Glomerular visceral epithelial cell (primary cell): ENCODE data around the gene CELF5.

Experiments used
- DNase-seq: peaks from one replicate; pipeline ENCODE4 v3.0.0-alpha.2; 2016; ENCODE audit errors: extremely low spot score

The CELF5 gene

DNA sequence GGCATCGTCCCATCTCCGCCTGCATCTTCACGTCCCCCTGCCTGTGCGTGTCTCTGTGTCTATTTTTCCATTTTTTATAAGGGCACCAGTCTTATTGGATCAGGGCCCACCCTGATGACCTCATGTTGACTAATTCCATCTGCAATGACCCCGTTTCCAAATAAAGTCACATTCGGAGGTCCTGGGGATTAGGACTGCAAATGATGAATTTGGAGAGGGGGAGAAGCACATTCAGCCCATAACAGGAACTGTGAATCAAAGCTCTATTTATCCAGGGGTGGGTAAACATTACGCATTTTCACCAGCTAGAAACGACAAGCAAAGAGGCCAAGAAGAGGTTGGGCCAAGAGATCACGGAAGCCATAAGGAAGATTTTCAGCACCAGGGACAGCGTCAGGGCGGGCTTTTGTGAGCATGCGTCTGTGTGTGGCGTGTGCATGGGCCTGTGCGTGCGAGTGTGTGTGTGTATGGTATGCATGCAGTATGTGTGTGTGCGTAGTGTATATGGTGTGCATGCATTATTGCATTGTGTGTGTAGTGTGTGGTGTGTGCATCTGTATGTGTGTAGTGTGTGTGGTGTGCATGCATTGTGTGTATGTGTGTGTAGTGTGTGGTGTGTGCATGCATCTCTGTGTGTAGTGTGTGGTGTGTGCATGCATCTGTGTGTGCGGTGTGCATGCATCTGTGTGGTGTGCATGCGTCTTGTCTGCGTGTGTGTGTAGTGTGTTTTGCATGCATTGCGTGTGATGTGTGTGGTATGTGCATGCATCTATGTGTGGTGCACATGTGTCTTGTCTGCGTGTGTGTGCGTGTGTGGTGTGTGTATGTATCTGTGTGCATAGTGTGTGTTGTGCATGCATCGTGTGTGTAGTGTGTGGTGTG lies 19.6 kb downstream of the CELF5 start:
- peak; percentile 29 for DNase-seq

DNA sequence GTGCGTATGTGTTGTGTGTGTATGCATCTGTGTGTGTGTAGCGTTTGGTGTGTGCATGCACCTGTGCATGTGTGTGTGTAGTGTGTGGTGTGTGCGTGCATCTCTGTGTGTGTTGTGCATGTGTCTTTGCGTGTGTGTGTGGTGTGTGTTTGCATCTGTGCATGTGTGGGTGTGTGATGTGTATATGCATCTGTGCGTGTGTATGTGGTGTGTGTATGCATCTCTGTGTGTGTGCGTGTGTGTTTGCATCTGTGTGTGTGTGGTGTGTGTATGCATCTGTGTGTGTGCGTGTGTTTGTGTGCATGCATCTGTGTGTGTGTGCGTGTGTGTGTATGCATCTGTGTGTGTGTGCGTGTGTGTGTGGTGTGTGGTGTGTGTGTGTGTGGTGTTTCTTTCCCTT lies 20.6 kb downstream of the CELF5 start:
- no peak for DNase-seq

DNA sequence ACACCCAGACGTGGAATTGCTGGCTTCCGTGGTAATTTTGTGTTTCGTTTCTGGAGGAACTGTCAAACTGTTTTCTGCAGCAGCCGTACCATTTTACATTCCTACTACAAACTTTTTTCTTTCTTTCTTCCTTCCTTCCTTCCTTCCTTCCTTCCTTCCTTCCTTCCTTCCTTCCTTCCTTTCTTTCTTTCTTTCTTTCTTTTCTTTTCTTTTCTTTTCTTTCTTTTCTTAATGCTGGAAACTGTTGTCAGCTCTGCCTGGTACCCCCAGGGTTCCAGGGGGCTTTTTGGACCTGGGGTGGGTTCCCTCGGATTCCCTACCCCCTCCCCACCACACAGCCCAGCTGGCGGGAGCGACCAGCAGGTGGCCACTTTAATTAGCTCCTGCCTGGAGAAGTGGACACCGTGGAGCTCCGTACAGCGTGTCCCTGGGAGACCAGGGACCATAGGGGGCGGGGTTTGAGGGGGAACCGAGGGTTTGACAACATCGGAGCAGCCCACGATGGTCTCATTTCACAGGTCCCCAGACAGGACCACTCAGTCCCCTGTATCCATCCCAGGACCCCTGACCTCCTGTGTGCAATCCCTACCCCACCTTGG lies 24.4 kb downstream of the CELF5 start:
- DNase-seq = no peak

DNA sequence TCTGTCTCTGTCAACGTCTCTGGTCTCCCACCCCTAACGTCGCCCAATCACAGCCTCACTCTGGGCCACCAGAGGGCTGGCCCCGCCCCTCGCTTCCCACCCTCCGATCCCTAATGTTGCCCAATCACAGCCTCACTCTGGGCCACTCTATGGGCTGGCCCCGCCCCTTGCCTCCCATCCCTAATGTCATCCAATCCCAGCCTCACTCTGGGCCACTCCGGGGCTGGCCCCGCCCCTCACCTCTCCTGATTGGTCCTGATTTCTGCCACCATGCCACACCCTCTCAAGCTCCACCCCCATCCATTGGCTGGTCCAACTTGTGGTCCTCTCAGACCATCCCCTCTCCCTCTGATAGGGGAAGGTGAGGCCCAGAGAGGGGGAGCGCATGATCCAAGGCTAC lies 24.9 kb downstream of the CELF5 start:
- DNase-seq = no peak

- no peak for DNase-seq
Measured at GRCh38 chr19:3250675-3251074, 26.2 kb downstream of the CELF5 start.

DNA sequence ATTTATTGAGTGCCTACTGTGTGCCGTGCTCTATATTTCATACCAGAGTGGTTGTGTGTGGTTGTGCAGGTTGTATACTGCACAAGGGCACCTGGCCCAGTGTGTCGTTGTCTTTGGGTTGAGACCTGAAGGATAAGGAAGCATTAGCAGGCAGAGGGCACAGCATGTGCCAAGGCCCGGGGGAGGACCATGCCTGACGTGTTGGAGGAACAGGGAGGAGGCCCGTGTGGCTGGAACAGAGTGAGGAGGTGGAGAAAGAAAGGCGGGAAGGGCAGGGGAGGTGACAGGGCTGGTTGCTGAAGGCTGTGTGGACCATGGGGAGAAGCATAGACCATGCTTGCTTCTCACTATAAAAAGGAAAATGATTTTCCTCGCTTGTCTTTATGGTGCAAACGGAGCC lies 26.8 kb downstream of the CELF5 start:
- DNase-seq = no peak

DNA sequence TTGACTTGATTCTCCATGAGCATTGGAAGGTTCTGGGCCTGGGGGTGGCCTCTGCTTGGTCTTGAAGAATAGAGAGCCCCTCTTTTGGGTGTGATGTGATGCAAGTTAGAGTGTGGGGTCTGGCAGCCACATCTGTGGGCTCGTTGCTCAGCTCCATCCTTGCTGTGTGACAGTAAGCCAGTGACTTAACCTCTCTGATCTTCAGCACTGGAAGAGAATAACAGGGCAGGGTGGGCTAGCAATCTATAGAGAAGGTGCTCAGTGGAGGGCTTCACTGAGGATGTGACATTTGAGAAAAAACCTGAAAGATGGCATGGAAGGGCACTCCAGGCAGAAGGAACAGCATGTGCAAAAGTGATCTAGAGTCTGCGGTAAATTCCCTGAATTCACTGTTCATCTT lies 28.2 kb downstream of the CELF5 start:
- no peak for DNase-seq

DNA sequence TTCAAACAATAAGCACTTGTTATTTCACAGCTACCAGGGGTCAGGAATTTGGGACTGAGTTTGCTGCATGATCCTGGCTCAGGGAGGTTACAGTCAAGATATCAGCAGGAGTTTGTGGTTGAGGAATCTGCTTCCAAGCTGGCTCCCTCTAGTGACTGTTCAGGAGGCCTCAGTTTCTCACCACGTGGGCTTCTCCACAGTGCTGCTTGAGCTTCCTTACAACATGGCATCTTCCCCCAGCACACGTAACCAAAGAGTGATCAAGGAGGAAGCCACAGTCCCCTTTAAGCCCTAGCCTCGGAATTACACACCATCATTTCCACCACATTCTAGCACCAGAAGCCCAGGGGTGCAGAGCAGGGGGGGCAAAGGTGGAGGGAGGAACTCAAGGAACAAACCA lies 28.8 kb downstream of the CELF5 start:
- no peak for DNase-seq

GRCh38 chr19:3254520-3254919 lies 30.1 kb downstream of the CELF5 start:
- DNase-seq = no peak

DNA sequence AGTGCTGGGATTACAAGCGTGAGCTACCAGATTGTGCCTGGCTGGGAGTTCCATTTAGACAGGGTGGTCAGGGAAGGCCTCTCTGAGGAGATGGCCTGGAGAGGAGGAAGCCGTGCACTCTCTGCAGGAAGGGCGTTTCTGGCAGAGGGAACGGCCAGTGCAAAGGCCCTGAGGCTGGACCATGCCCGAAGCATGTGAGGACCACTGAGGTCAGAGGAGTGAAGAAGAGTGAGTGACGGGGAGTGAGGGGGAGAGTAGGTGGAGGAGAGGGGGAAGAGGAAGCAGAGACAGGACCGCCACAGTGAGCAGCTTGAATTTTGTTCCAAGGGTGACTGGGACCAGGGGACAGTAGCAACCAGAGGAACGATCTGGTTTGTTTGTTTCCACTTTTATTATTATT lies 32.6 kb downstream of the CELF5 start:
- no peak for DNase-seq

DNA sequence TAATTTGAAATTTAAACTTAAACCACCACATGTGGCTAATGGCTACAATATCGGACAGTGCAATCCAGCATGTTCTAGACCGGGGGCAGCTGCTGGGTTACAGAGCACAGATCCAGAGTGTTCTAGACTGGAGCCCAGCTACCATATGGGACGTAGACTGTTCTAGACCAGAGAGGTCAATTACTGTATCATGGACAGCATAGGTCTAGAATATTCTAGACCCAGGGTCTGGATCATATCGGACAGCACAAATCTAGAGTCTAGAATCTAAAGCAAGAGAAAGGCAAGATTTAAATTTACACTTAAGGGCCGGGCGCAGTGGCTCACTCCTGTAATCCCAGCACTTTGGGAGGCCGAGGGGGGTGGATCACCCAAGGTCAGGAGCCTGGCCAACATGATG lies 37.9 kb downstream of the CELF5 start:
- DNase-seq = no peak

DNA sequence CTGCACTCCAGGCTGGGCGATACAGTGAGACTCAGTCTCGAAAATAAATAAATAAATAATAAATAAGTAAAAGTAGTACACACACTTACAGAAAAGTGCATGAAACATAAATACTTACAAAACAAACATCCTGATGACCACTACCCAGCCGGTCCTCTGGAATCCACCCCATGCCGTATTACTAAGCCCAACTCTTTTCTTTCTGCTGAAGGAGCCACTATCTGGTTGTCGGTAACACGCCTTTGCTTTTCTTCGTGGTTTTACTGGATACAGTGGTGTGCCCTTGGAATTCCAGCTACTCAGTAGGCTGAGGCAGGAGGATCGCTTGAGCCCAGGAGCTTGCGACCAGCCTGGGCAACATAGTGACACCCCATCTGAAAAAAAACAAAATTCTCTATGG lies 39.4 kb downstream of the CELF5 start:
- DNase-seq = no peak

DNA sequence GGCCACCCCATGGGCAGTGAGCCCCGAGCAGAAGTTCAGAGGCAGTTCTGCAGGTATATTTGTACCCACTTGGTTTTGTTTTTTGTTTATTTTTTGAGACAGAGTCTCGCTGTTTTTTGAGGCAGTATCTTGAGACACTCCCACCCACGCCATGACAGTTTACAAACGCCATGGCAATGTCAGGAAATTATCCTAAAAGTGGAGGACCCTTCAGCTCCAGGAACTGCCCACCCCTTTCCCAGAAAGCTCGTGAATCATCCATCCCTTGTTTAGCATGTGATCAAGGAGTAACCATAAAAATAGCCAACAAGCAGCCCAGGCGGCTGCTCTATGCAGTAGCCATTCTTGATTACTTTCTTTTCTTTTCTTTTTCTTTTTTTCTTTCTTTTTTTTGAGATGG lies 41.0 kb downstream of the CELF5 start:
- no peak for DNase-seq

DNA sequence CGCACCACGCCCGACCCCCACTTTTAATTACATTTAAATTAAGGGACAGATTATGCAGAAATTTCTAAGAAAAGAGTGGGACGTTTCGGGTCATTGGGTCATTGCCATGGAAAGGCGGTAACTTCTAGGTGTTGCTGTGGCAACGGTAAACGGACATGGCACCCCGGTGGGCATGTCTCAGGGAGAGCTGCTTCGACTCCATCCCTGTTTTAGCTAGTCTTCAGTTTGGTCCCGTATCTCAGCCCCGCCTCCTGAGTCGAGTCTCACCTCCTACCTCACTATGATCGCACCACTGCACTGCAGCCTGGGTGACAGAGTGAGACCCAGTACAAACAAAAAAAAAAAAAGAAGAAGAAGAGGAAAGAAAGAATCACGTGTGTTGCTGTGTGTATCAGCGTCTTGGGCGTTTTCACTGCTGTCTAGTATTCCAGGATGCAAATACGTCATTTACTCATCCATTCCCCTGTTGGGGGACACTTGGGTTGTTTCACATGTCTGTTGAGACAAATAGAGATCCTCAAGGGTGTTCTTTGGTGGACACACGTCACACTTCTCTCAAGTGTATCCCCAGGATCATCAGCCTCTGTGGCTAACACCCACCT lies 41.7 kb downstream of the CELF5 start:
- no peak for DNase-seq

DNA sequence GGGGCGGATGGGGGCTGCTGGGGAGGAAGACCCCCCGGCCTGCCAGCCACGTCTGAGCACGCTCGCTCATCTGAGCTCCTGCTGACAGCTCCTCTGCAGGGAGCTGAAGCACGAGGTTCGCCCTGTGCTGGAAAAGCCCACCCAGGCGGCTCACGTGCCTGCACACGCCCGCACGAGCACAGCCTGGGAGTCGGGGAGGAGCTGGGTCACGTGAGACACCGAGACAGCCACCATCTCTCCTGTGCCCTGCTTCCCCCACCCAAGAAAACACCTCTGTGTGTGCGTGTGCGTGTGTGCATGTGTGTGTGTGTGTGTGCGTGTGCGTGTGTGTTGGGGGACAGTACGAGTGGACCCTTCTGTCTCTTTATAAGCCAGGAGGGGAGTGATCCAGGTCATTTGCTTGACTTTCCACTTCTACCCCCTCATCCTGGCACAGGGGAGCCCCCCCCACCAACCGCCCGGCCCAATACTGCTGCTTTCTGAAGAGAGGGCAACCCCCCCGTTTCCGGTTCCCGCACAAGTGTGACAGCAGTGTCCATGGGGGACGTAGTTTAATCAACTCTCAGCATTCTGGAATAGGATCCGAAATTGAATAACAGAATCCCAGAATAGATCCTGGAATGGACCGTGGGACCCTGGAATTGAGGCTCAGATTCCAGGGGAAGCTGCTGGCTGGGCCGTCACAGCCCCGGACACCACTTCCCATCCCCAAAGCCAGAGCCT lies 42.5 kb downstream of the CELF5 start:
- DNase-seq = no peak

DNA sequence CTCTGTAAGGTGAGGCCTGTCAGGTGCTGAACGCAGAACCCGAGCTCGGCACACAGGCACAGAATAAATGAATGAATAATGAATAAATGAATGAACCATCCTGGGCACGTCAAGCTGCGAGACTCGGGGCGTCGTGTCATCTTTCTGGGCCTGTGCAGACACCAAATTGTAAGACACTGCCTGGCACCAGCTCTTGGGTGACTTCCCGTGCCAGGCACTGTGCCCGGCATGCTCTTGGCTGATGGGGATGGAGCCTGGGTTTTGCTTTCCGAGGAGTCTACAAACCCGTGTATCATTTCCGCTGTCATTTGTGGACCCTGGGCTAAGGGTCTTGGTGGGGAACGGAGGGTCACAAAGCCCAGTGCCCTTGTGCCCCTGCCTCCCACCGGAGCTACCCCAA lies 43.9 kb downstream of the CELF5 start:
- DNase-seq = no peak

GRCh38 chr19:3268763-3269162 lies 44.3 kb downstream of the CELF5 start:
- DNase-seq = no peak

DNA sequence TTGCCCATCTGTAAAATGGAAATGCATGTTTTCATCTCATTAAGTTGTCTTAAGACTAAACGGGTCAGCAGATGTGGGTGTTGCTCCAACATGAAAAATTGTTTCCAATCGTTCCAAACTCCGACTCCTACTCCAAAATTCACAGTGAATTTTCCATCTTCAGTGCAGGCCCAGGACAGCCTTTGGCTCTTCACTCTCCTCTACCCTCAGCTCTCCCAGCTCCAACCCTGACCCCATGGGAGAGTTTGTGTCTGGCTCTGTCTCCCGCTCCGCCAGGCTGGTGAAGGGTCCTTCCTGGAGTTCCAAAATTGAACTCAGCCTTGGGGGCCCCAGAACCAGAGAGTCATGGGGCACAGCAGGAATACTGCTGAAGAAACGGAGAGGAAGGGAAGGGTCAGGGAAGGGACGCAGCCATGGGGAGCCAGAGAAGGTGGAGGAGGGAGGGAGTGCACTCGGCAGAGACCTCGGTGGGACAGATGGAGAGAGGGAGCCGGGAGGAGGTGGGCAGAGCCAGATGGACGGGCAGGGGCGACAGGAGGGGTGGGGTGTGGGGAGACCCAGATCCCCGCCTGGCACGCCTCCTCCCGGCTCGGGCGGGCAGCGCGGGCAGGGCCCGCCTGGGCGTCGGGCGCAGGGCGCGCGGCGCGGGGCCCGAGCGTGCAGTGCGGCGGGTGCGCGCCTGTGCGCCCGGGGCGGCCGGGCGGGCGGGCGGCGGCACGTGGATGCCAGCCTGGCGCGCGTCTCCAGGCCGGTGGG lies 45.6 kb downstream of the CELF5 start:
- DNase-seq = no peak

- peak; percentile 57 for DNase-seq
Measured at GRCh38 chr19:3270902-3271301, 46.4 kb downstream of the CELF5 start.

DNA sequence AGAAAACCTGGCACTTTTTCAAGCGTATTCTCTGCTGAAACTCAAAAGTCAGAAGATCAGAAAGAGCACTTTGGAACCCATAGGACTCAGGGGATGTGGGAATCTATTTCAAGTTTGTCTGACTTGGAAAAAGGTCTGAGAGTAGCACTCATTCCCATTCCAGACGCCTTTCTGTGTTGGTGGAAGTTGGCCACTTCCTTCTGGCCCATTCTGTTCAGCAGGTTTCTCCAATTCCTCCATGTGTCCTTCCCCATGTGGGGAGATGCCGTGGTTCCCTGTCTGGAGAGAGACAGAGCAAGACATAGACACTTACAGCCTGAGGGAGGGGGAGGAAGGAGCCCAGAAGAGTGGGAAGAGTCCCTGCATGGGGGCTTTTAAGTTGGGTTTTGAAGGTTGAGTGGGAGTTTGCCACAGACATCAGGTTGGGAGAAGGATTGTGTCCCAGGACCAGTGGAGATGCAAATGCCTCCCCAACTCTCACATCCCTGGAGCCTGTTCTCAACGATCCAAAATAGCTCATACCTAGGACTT lies 48.0 kb downstream of the CELF5 start:
- no peak for DNase-seq

DNA sequence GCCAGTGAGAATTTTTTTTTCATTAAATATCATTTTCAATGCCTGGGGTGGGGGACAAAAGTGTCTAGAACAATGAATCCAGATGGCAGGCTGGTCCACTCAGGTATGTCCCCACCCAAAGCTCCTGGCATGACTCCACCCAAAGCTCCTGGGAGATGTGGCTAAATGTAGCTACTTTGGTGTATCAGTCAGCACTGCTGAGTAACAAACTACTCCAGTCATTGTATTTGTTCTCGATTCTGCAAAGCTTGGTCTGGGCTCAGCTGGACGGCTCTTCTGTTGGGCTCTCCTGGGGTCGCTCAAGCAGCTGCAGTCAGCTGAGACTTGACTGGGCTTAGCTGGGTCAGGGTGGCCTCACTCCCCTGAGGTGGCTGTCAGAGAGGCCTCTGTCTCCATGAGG lies 48.5 kb downstream of the CELF5 start:
- no peak for DNase-seq
